ENCODE results near the gene TMEM255A.

DNA sequence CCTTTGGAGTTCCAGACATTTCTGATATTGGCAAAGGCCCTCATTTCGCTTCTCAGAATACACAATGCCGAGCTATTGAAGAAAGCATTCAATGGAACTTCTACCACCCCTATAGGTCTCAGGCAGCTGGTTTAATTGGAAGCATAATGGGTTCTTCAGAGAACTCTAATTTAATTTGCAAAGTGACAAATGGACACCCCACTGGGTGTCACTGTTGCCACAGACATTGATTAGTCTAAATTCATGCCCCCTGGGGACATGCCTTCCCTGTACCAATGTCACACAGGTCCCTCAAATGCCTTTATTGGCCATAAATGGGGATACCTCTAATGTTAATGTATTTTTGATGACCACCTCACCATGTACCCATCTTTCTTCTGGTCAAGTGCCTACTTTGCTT is 22.9 kb upstream of the TMEM255A start:
- TF ChIP-seq, protein P1, sequence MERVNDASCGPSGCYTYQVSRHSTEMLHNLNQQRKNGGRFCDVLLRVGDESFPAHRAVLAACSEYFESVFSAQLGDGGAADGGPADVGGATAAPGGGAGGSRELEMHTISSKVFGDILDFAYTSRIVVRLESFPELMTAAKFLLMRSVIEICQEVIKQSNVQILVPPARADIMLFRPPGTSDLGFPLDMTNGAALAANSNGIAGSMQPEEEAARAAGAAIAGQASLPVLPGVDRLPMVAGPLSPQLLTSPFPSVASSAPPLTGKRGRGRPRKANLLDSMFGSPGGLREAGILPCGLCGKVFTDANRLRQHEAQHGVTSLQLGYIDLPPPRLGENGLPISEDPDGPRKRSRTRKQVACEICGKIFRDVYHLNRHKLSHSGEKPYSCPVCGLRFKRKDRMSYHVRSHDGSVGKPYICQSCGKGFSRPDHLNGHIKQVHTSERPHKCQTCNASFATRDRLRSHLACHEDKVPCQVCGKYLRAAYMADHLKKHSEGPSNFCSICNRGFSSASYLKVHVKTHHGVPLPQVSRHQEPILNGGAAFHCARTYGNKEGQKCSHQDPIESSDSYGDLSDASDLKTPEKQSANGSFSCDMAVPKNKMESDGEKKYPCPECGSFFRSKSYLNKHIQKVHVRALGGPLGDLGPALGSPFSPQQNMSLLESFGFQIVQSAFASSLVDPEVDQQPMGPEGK (CRISPR knock-in tag; IDR thresholded peaks at IDR 0.05; ENCODE audit: borderline replicate concordance) = no peak
- TF ChIP-seq, protein P2, sequence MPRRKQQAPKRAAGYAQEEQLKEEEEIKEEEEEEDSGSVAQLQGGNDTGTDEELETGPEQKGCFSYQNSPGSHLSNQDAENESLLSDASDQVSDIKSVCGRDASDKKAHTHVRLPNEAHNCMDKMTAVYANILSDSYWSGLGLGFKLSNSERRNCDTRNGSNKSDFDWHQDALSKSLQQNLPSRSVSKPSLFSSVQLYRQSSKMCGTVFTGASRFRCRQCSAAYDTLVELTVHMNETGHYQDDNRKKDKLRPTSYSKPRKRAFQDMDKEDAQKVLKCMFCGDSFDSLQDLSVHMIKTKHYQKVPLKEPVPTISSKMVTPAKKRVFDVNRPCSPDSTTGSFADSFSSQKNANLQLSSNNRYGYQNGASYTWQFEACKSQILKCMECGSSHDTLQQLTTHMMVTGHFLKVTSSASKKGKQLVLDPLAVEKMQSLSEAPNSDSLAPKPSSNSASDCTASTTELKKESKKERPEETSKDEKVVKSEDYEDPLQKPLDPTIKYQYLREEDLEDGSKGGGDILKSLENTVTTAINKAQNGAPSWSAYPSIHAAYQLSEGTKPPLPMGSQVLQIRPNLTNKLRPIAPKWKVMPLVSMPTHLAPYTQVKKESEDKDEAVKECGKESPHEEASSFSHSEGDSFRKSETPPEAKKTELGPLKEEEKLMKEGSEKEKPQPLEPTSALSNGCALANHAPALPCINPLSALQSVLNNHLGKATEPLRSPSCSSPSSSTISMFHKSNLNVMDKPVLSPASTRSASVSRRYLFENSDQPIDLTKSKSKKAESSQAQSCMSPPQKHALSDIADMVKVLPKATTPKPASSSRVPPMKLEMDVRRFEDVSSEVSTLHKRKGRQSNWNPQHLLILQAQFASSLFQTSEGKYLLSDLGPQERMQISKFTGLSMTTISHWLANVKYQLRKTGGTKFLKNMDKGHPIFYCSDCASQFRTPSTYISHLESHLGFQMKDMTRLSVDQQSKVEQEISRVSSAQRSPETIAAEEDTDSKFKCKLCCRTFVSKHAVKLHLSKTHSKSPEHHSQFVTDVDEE (CRISPR knock-in tag; IDR thresholded peaks at IDR 0.05) = no peak
- TF ChIP-seq ESRRG (CRISPR knock-in tag; IDR thresholded peaks at IDR 0.05) = no peak
- no peak for TF ChIP-seq ZFP3 (CRISPR knock-in tag; IDR thresholded peaks at IDR 0.05)

Data from SK-N-SH treated with all-trans-retinoic acid at 6 μM for 48 hours (cell line).